HPDE6-E6E7 (cell line): Measurements from ENCODE around the gene KLK3.

Experiments
- DNase-seq: peaks from one replicate; pipeline ENCODE4 v3.0.0; 2011; ENCODE audit warnings: missing footprints; ENCODE audit errors: extremely low spot score

The KLK3 gene

DNA sequence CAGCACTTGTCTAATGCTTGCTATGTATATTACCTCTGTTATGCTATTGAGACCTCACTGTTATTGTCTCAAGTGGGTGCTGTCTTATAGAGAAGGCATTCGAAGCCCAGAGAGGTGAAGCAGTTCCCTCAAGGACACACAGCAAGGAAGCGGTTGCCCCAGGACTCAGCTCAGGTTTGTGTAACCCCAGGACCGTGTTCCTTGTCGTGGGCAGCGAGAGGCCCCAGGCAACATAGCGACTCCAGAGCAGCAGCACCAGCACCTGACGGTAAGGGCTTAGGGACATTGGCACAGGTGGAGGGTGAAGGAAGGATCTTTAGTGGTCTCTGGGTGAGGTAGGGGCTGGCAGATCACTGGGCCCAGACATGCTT, 23.7 kb upstream of the KLK3 start:
- no peak for DNase-seq

DNA sequence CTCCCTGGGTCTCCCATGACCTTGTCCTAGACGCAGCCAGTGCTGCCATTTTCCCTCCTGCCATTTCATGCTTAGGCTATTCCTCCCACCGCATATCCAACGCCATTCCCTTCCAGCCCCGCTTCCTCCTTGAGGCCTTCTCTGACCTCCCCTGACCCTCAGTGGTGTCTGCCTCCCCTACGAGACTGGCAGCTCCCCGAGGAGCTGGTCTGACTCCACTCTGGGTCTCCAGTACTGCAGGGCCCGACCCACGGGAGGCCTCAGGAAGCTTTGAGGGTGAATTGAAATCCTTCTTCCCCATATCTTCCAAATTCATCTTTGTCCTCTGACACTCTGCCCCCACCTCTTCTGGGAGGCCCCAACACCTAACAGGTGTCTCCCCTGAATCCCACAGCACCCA, 22.0 kb upstream of the KLK3 start:
- DNase-seq = no peak

GRCh38 chr19:50833117-50833801, 21.5 kb upstream of the KLK3 start, which contains the start of gene KLK15:
Gene KLK15 (minus strand): TSS chr19:50833574. CDS start chr19:50831492, 2,082 bp downstream.
- no peak for DNase-seq

- no peak for DNase-seq
Observed at GRCh38 chr19:50833802-50834167, 20.9 kb upstream of the KLK3 start.

DNA sequence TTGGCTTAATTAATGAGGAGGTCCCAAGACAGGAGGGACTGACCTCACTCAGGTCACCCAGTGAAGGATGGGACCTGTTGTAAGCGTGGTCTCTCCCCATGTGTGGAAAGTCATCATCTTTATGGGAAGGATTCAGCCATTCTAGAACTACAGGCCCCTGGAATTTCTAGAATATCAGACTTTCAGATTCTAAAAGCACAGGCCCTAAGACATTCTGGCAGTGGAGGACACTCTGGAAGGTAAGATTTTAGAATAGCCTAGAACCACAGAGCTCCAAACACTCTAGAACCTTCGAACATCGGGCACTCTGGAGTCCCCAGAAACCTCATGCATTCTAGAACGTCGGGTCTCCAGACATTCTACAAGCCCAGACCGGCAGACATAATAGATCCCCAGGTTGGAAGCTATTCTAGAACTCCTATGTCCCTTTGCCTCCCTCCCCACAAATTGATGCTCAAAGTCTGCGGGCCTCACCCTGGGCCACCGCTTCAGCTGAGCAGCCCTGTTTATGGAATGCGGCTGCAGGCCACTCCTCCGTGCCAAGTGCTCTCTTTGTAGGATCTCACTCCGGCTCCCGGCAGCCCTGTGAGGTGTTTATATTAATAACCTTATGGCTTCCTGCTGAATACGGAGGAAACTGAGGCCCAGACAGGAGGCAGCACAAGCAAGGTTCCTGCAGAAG, 19.5 kb upstream of the KLK3 start:
- DNase-seq = no peak

- peak; percentile 83 for DNase-seq
Observed at GRCh38 chr19:50835785-50836542, 18.8 kb upstream of the KLK3 start.

GRCh38 chr19:50836543-50837195, 18.0 kb upstream of the KLK3 start:
- no peak for DNase-seq

GRCh38 chr19:50837300-50837699, 17.4 kb upstream of the KLK3 start:
- DNase-seq = no peak

DNA sequence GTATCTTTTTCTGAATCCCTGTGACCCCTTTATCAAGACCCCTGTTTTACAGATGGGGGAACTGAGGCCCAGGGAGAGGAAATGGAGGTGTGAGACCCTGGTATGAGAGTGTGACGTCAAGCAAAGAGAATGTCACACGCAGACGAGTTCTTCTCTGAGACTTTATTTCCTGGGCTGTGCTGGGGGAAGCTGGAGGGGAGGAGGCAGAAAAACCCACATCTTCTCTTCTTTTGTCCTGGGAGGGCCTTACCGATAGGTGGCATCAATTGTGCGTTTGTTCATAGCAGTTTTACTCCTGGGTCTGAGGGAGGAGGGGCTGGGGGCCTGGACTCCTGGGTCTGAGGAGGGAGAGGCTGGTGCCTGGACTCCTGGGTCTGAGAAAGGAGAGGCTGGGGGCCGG, 16.5 kb upstream of the KLK3 start:
- DNase-seq = no peak

DNA sequence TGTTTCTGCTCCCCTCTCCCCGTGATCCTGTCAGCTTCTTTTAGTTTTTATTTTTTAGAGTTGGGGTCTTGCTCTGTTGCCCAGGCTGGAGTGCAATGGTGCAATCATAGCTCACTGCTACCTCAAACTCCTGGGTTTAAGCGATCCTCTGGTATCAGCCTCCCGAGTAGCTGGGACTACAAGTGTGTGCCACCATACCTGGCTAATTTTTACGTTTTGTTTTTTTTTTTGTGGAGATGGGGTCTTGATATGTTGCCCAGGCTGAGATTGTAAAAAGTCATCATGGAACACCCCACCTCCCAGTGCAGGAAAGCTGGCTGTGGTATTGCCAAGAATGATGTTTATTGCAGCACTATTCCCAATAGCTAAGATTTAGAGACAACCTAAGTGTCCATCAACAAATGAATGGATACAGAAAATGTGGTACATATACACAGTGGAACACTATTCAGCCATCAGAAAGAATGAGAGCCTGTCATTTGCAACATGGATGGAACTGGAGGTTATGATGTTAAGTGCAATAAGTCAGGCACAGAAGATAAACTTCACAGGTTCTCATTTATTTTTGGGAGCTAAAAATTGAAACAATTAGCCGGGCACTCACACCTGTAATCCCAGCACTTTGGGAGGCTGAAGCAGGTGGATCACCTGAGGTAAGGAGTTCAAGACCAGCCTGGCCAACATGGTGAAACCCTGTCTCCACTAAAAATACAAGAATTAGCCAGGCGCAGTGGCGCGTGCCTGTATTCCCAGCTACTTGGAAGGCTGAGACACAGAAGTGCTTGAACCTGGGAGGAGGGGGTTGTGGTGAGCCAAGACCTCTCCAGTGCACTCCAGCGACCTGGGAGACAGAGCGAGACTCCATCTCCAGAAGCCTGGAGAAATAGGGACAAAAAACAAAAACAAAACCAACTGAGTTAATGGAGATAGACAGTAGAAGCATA, 14.7 kb upstream of the KLK3 start:
- no peak for DNase-seq

DNA sequence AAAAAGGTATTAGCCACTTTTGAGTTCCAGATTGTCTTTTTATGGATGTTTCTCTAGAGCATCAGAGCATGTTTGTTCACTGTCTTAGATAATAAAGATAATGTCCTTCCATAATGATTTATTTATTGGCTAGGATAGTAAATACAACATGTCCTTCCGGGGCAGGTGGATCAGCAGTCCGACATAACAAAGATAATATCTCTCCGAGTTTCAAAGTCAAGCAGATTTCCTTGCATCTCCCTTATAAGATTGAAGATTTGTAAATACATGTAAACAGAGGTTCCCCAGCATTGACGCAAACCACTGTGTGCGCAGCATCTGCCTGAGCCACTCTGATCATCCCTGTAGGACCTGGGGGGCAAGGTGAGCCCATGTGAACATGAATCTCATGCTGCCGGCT, 12.6 kb upstream of the KLK3 start:
- no peak for DNase-seq

DNA sequence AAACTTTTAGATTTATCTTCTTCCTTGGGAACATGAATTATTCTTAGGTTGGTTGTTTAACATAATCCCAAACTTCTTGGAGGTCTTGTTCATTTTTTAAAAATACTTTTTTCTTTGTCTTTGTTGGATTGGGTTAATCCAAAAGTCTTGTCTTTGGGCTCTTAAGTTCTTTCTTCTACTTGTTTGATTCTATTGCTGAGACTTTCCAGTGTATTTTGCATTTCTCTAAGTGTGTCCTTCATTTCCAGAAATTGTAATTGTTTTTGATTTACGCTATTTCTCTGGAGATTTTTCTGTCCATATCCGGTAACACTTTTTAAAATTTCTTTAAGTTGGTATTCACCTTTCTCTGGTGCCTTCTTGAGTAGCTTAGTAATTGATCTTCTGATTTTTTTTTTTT, 11.5 kb upstream of the KLK3 start:
- DNase-seq = no peak

DNA sequence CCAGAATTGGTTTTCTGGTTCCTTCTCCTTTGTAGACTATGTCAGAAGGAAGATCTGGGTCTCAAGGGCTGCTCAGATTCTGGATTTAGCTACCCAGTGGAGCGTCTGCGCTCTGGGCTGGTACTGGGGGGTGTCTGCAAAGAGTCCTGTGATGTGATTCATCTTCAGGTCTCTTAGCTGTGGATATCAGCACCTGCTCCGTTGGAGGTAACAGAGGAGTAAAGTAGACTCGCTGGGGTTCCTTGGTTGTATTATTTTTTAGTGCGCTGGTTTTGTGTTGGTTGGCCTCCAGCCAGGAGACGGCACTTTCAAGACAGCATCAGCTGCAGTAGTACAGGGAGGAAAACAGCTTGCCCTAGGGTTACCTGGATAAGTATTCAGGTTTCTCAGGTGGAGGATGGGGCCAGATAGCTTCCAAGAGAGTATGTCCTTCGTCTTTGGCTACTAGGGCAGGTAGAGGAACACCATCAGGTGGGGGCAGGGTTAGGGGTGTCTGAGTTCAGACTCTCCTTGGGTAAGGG, 11.0 kb upstream of the KLK3 start:
- no peak for DNase-seq

- DNase-seq = no peak
Observed at GRCh38 chr19:50844296-50844935, 10.3 kb upstream of the KLK3 start.

DNA sequence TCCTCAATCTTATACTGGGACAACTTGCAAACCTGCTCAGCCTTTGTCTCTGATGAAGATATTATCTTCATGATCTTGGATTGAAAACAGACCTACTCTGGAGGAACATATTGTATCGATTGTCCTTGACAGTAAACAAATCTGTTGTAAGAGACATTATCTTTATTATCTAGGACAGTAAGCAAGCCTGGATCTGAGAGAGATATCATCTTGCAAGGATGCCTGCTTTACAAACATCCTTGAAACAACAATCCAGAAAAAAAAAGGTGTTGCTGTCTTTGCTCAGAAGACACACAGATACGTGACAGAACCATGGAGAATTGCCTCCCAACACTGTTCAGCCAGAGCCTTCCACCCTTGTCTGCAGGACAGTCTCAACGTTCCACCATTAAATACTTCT, 4.0 kb upstream of the KLK3 start:
- DNase-seq = no peak

GRCh38 chr19:50851620-50852019, 3.1 kb upstream of the KLK3 start:
- no peak for DNase-seq

DNA sequence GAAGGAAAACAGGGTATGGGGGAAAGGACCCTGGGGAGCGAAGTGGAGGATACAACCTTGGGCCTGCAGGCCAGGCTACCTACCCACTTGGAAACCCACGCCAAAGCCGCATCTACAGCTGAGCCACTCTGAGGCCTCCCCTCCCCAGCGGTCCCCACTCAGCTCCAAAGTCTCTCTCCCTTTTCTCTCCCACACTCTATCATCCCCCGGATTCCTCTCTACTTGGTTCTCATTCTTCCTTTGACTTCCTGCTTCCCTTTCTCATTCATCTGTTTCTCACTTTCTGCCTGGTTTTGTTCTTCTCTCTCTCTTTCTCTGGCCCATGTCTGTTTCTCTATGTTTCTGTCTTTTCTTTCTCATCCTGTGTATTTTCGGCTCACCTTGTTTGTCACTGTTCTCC, 2.7 kb downstream of the KLK3 start:
- DNase-seq = no peak

DNA sequence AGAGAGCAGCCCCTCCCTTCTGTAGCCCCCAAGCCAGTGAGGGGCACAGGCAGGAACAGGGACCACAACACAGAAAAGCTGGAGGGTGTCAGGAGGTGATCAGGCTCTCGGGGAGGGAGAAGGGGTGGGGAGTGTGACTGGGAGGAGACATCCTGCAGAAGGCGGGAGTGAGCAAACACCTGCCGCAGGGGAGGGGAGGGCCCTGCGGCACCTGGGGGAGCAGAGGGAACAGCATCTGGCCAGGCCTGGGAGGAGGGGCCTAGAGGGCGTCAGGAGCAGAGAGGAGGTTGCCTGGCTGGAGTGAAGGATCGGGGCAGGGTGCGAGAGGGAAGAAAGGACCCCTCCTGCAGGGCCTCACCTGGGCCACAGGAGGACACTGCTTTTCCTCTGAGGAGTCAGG, 4.2 kb downstream of the KLK3 start:
- no peak for DNase-seq

DNA sequence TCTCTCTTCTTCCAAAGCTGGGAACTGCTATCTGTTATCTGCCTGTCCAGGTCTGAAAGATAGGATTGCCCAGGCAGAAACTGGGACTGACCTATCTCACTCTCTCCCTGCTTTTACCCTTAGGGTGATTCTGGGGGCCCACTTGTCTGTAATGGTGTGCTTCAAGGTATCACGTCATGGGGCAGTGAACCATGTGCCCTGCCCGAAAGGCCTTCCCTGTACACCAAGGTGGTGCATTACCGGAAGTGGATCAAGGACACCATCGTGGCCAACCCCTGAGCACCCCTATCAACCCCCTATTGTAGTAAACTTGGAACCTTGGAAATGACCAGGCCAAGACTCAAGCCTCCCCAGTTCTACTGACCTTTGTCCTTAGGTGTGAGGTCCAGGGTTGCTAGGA, 5.1 kb downstream of the KLK3 start:
- no peak for DNase-seq

GRCh38 chr19:50861010-50861409, 6.3 kb downstream of the KLK3 start:
- DNase-seq = no peak
